T-helper 2 cell treated with Interferon-gamma antibody and Interleukin-4, amounts not matched to agents 100 ng/mL and 5 ng/mL, for 36 hours (primary cell): ENCODE data around the gene SMTNL1. TPM values are rescaled to one million over a fixed set of nuclear protein-coding genes. Genes with fewer than 3 reads are reported as not detected.

Experiments used
- intact Hi-C: fragments of 100-400 bp; cut with micrococcal nuclease; formaldehyde crosslinking; loops from one replicate; pipeline ENCODE4 v1.15.1; 2023
- total RNA-seq: library from RNA; stranded (reverse); gene quantifications from 2 replicates; pipeline ENCODE4 v1.2.3, GENCODE V29; 2022

SMTNL1 gene
- total RNA-seq, 1 donor from 2014 or later: not detected

DNA sequence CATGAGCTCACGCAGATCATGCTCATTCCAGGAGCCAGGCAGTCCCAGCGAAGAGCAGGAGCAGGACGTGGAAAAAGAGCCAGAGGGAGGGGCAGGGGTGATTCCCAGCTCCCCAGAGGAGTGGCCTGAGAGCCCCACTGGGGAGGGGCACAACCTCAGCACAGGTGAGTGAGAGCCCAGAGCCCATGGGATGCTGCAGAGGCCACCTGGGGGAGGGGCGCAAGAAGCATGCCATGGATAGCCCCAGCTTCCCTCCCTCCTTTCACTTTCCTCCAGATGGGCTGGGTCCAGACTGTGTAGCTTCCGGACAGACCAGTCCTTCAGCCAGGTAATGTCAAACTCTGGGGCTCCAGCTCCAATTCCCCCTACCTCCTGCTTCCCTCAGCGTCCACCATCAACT lies 6.2 kb downstream of the SMTNL1 start:
- intact Hi-C loops: no loop called here

DNA sequence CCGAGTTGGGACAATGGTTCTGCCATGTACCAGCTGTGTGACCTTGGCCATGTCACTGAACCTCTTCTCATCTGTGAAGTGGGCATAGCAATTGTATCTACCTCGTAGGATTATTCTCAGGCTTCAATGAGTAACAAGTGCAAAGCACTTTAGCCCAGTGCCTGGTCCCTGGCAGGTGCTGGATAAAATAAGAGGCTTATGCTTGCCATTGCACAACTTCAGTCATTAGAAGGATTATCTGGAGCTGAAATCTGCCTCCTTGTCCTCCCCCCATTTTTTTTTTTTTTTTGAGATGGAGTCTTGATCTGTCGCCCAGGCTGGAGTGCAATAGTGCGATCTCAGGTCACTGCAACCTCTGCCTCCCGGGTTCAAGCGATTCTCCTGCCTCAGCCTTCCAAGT lies 7.2 kb downstream of the SMTNL1 start:
- intact Hi-C loops: no loop called here

- intact Hi-C loops: no loop called here
These were observed 8.5 kb downstream of the SMTNL1 start for GRCh38 chr11:57545883-57546282.

DNA sequence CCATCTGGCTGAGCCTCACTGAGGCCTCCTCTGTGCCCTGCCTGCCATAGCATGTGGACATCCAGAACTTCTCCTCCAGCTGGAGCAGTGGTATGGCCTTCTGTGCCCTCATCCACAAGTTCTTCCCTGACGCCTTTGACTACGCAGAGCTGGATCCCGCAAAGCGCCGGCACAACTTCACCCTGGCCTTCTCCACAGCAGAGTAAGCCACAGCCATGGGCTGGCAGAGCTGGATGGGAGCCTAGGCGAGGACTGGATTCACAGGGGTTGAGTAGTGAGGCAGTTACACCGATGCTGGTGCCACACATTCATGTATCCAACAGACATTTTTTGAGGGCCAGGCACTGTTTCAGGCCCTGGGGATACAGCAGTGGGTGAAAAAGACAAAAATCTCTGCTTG lies 9.1 kb downstream of the SMTNL1 start:
- intact Hi-C loops: no loop called here

DNA sequence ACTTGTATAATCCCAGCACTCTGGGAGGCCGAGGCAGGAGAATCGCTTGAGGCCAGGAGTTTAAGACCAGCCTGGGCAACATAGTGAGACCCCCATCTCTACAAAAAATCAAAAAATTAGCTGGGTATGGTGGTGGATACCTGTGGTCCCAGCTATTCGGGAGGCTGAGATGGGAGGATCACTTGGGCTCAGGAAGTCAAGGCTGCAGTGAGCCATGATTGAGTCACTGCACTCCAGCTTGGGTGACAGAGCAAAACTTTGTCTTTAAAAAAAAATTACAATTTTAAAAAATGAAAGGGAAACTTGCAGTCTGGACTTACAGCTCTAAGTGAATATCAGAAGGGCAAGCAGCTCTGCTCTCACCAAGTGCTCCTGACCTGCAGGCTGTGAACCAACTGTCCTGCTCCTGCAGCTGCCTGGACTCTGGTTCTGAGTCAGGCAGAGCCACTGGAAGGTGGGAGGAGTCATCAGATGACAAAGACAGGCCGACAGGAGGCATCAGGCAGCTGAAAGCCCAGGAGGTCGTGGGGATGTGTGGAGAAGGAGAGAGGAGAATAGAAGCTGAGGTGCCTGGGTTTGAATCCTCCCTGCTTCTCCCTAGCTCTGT lies 9.6 kb downstream of the SMTNL1 start:
- intact Hi-C loops: no loop called here

DNA sequence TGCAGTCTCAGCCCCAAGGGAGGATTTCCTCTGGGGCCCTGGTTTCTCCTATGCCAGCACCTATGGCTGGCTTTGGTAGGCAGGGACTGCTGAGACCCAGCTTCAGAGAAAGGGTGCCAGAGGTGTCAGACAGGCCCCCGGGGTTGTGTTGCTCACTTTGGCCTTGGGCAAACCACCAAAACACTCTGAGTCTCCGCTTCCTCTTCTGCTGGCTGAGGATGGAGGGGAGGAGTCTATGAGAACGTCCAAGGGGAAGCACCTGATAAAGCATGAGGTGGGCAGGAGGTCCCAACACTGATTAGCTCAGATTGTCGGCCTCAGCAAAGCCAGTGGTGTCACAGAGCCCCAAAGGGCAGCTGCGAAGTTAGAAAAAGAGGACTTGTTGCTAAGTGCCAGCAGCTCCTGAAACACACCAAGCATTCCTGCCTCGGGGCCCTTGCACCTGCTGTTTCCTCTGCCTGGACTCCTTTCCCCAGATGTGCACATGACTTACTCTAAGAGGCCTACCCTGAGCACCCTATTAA lies 10.5 kb downstream of the SMTNL1 start:
- intact Hi-C loops: no loop called here

DNA sequence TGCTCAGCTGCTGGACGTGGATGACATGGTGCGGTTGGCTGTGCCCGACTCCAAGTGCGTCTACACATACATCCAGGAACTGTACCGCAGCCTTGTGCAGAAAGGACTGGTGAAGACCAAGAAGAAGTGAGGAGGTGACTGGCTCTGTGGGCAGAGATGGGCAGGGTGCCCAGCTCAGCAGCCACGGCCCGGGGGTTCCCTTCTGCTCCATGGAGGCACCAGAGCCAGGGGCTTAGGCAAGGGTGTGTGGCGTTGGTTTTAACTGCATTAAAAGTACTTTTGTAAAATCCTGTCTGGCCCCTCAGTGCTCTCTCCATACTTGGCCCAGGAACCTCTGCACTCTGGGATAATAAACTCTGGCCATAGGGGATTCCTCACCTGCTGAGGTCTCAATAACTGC lies 12.6 kb downstream of the SMTNL1 start:
- intact Hi-C loops: no loop called here

DNA sequence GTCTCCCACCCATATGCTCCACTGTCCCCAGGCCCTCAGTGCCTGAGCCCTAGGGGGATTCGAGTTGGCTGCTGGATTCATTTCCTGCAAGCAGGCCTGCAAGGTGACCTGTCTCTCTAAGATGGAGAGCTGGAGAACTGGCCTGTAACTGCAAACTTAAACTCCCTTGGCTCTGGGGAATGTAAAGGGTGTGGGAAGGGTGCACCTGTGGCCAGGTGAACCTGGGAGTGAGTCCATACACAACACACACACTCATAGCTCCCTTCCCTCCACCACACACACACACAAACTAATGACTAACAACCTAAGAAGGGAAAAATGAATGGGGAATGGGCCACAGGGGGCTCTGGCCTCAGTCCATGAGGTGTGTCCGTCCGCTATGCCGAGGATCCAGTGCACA lies 14.5 kb downstream of the SMTNL1 start:
- intact Hi-C loops: no loop called here

DNA sequence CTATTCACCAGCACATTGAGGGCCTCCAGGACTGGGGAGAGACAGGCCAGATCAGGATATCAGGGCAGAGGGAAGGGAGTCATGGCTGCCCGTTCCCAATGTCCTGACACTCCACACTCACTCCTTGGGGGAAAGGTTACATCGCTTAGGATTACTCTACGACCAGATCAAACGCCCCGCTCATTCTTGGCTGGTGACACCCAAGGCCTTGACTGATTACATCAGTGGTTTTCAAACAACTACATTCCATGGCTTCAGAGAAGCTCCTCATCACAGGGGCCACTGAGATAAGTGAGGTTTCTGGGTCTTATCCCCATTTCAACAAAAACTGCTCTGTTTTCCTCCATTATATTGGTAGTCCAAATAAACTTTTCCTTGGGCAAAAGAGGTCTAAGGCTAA lies 15.1 kb downstream of the SMTNL1 start:
- intact Hi-C loops: no loop called here

DNA sequence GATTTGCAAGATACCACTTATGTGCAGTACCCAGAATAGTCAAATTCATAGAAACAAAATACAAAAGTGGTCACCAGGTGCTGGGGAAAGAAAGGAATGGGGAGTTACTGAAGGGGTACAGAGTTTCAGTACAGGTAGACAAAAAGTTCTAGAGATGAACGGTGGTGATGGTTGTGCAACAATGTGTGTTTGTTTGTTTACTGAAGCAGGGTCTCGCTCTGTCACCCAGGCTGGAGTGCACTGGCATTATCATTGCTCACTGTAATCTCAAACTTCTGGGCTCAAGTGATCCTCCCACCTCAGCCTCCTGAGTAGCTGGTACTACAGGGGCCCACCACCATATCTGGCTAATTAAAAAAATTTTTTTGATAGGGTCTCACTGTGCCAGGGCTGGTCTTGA lies 18.0 kb downstream of the SMTNL1 start:
- intact Hi-C loops: no loop called here

DNA sequence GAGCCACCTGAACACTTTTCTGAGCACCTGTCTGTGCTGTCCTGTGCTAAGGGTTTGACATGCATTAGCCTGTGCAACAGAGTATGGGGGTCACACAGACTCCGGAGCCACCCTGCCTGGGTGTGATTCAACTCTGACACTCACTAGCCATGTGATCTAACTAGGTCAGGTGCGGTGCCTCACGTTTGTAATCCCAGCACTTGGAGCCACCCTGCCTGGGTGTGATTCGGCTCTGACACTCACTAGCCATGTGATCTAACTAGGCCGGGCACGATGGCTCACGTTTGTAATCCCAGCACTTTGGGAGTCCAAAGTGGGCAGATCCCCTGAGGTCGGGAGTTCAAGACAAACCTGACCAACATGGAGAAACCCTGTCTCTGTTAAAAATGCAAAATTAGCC lies 18.6 kb downstream of the SMTNL1 start:
- intact Hi-C loops: no loop called here

DNA sequence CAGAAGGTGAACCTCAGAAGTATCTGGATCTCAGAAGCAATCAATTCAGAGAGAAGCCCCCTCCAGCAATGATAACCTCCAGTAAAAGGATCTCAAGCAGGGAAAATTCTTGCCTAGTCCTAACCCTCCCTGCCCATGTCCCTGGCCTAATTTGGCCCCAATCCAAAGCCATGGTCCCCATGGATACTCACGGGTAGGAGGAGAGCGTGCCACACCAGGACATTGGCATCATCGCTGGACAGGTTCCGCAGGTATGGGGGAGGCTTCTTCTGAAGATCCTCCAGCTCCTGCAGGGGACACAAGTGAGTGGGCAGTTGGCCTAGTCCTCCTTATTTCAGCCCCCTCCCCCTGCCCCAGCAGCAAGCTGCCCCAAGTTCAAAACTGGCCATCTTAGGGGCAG lies 22.8 kb downstream of the SMTNL1 start:
- intact Hi-C loops: no loop called here

GRCh38 chr11:57562596-57562995 lies 25.2 kb downstream of the SMTNL1 start:
- intact Hi-C loops: no loop called here

DNA sequence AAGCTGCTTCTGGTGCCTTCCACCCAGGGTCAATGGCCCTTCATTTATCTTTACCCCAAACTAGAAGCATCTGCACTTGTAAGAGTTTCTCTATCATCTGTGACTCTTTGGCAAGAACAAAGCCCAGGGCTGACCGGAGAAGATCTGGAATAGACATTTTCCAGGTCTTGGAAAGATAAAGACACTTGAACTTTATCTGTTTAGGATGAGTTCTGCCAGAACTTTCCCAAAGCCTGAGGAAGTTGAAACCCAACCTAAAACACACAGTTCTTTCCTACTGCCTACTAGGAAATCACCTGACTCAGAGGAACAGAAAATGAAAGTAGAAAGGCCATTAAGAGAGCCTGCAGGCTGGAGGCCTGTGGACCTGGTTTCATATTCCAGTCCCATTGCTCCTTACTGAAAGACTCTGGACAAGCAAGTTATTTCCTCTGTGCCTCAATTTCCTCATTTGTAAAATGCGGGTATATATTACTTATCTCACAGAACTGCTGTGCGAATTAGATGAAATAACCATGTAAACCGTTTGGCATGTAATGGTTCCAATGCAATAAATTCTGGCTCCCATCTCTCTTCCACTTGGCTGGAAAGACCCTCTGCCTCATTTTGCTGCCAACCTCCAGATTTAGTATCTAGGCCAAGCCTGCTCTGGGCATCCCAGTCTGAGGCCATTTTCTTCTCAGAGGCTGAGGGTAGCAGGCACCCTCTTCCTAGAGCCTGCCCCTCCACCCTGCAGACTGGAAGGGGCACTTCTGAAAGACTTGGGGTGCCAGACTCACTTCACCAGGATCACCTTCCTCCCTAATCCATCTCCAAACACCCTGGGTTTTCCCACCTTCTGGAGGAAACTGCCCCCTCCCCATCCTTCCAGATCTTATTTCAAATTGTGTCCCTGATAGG lies 28.9 kb downstream of the SMTNL1 start:
- intact Hi-C loops: loop anchor here (1.0 to 5.0 kb wide), 7 partner anchors 84 to 1013 kb away; partner anchors contain the start of genes SELENOH and ZFP91

DNA sequence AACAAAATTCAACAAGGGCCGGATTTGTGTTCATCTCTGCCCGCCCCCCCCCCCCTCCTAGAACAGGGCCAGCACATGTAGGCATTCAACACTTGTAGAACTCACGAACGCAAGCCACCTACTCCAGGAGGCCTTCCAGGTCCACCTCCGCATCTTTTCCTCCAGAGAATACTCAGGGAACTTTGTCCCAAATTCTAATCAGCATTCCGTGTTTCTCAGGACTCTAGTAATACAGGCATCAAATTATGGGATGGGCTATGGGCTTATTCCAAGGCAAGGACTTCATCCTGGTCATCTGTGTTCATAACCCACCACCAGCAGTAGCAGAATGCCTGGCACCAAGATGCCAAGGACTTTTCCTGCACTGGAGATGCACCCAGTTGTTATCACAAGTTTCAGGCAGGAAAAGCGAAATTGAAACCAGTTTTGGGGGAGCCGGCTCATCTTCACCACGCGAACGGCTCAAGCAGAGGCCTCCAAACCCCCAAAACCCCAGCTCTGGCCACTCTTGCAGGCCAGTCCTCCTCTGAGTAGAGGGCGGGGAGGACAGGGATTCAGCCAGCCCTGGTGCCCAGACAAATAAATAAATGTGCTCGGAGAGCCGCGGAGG lies 29.6 kb downstream of the SMTNL1 start:
- intact Hi-C loops: loop anchor here (1.0 to 5.0 kb wide), 9 partner anchors 85 to 1012 kb away; partner anchors contain the start of genes MED19, SELENOH, TMX2 and ZFP91

DNA sequence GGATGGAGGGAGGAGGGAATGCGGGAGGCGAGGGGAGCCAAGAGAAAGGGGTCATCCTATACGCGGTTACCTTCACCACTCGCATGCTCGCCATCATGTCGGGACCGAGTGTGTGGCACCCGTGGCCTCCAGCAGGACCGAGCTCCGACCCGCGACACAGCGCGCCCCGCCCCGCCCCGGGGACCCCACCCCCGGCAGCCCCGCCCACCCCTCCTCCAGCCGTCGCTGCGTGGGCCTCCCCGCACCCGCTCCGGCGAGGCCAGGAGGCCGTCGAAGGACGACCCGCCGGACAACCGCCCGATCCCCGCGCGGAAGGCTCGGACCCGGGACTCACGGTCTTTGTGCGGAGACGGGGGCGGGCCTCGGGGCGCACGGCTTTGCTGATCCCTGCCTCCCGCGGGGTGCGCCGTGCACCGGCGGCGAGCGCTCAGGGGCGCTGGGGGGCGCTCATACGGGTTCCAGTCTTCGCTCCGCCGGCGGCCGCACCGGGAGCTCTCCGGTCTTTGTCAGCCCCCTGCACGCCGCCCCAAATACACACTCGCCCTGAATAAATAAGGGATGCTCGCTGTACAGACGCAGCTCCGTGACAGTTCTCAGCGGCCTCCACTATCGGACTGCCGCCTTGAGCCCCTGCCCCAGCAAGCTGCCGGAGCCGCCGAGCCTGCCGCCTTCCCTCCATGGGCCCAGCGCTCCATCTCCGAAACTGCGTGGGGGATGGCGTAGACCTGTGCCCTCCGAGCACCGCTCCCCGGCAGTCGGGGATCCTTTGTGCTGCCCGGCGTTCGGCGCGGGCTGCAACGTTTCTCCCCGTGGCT lies 30.3 kb downstream of the SMTNL1 start, which contains the start of gene UBE2L6:
UBE2L6 (minus strand) TSS at position 158 of the 815 bp plus-strand sequence; CDS start at position 97, 61 bp downstream.
- intact Hi-C loops: loop anchor here (1.0 to 5.0 kb wide), 13 partner anchors 37 to 1011 kb away; partner anchors contain the start of genes CLP1, MED19, TIMM10 and TMX2

GRCh38 chr11:57568330-57568766 lies 31.0 kb downstream of the SMTNL1 start:
- intact Hi-C loops: loop anchor here (1.0 to 5.0 kb wide), 7 partner anchors 38 to 956 kb away; partner anchors contain the start of genes CLP1 and TIMM10

- intact Hi-C loops: no loop called here
These were observed 34.2 kb downstream of the SMTNL1 start for GRCh38 chr11:57571606-57572005.

GRCh38 chr11:57574061-57574460 lies 36.7 kb downstream of the SMTNL1 start:
- intact Hi-C loops: no loop called here

DNA sequence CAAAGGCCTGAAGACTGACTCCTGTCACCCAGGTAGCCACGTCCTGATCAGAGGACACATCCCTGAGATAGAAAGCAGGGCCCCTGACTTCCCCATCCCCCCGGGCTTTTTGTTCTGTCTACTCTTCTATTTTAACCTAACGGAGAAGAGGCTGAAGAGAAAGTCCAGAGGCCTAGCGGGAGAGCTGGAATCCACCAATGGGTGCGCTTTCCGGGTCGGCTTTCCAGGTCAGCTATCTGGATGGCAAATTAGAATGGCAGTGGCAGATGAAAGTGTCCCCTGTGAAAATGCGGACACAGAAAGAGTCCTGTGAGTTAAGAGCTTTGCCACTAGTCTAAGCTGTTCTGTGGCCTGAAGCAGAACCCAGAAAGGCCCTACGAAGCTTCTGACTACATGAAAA lies 46.9 kb downstream of the SMTNL1 start:
- intact Hi-C loops: no loop called here

DNA sequence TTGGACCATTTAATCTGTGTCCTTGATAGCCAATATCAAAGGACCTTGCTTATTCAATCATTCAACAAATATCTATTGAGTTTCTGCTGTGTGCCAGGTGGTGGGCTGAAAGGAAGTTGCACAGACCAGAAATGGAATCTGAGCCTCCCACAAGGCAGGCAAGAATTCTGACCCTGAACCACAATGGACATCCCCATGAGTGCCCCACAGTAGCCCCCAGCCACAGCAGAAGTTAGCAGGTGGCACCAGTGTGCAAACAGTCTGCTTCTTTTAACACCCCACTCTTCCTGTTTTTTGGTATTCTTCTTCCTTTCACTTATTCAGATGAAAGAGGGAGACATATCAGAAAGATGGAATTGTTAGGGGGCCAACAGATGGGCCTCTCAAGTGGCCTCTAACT lies 47.9 kb downstream of the SMTNL1 start:
- intact Hi-C loops: no loop called here
